HepG2 (cell line): ENCODE measurements around the gene ZFPM1. TPM values are rescaled to one million over a fixed set of nuclear protein-coding genes. Genes with fewer than 3 reads are reported as not detected.

Source experiments
- AGO1 ChIP-seq: fragments of 200-400 bp; formaldehyde crosslinking; IDR thresholded peaks from 2 replicates; pipeline ENCODE4 v1.6.1; 2017; ENCODE audit warnings: mild to moderate bottlenecking, low read depth, low read length, moderate library complexity; ENCODE audit not compliant: poor library complexity, severe bottlenecking
- CEBPB ChIP-seq: IDR thresholded peaks from 2 replicates; pipeline ENCODE4 v1.6.1; 2011; ENCODE audit warnings: low read depth, low read length, improper control_type of control experiment, borderline replicate concordance
- CENPT ChIP-seq: sonication (generic); formaldehyde crosslinking; IDR thresholded peaks from 2 replicates; pipeline ENCODE4 v1.8.0; 2022; ENCODE audit warnings: low read depth, mild to moderate bottlenecking, moderate library complexity, missing genetic modification reagents
- CENPX ChIP-seq: sonication (generic); formaldehyde crosslinking; IDR thresholded peaks from 2 replicates; pipeline ENCODE4 v1.9.0; 2021; ENCODE audit warnings: mild to moderate bottlenecking, missing genetic modification reagents, moderate library complexity
- HNRNPLL ChIP-seq: fragments of 200-400 bp; formaldehyde crosslinking; IDR thresholded peaks from 2 replicates; pipeline ENCODE4 v1.6.1; 2017; ENCODE audit warnings: mild to moderate bottlenecking, low read depth, low read length; ENCODE audit not compliant: poor library complexity, severe bottlenecking
- HNRNPUL1 ChIP-seq: fragments of 200-400 bp; formaldehyde crosslinking; IDR thresholded peaks from 2 replicates; pipeline ENCODE4 v1.6.1; 2017; ENCODE audit warnings: low read depth, mild to moderate bottlenecking, low read length, moderate library complexity
- JDP2 ChIP-seq: sonication (generic); formaldehyde crosslinking; IDR thresholded peaks from 2 replicates; pipeline ENCODE4 v1.8.1; 2022; ENCODE audit warnings: missing genetic modification reagents, borderline replicate concordance
- KDM3A ChIP-seq: IDR thresholded peaks from 2 replicates; pipeline ENCODE4 v1.6.1; 2018; ENCODE audit warnings: low read depth, missing compliant biosample characterization
- MTERF4 ChIP-seq: sonication (generic); formaldehyde crosslinking; IDR thresholded peaks from 2 replicates; pipeline ENCODE4 v1.8.0; 2023; ENCODE audit warnings: mild to moderate bottlenecking, missing genetic modification reagents
- NFATC3 ChIP-seq: sonication (generic); formaldehyde crosslinking; IDR thresholded peaks from 2 replicates; pipeline ENCODE4 v1.5.1; 2020; ENCODE audit warnings: mild to moderate bottlenecking, missing genetic modification reagents
- NR2C2 ChIP-seq: sonication (generic); formaldehyde crosslinking; IDR thresholded peaks from 2 replicates; pipeline ENCODE4 v1.4.0; 2020; ENCODE audit warnings: missing genetic modification reagents, mild to moderate bottlenecking, moderate library complexity, borderline replicate concordance
- PRDM4 ChIP-seq: sonication (generic); formaldehyde crosslinking; IDR thresholded peaks from 2 replicates; pipeline ENCODE4 v1.9.0; 2021; ENCODE audit warnings: missing genetic modification reagents, borderline replicate concordance
- SETDB1 ChIP-seq: sonication (generic); formaldehyde crosslinking; IDR thresholded peaks from 2 replicates; pipeline ENCODE4 v1.5.1; 2020; ENCODE audit warnings: missing genetic modification reagents, mild to moderate bottlenecking, borderline replicate concordance
- SKI ChIP-seq: fragments of 450-650 bp; IDR thresholded peaks from one replicate; pipeline ENCODE4 v1.6.1; 2018; ENCODE audit warnings: mild to moderate bottlenecking; ENCODE audit not compliant: partially characterized antibody
- TCF12 ChIP-seq, 2 experiments: fragments of 450-650 bp in 1 of 2; sonication (generic) in 1 of 2; formaldehyde crosslinking in 1 of 2; IDR thresholded peaks; 2 replicates each; pipeline versions ENCODE4 v1.6.1 to v1.8.0; 2017 to 2022; ENCODE audit warnings: antibody characterized with exemption in 1 of 2, mild to moderate bottlenecking in 1 of 2, missing genetic modification reagents in 1 of 2, moderate library complexity in 1 of 2
- THAP7 ChIP-seq: sonication (generic); formaldehyde crosslinking; IDR thresholded peaks from 2 replicates; pipeline ENCODE4 v1.8.1; 2023; ENCODE audit warnings: mild to moderate bottlenecking, missing genetic modification reagents
- ZBTB43 ChIP-seq: sonication (generic); formaldehyde crosslinking; conservative IDR thresholded peaks from 2 replicates; pipeline ENCODE4 v1.4.0; 2020; ENCODE audit warnings: missing genetic modification reagents
- ZC3H4 ChIP-seq: sonication (generic); formaldehyde crosslinking; IDR thresholded peaks from 2 replicates; pipeline ENCODE4 v1.4.0; 2020; ENCODE audit warnings: missing genetic modification reagents, borderline replicate concordance
- ZNF205 ChIP-seq: IDR thresholded peaks from 2 replicates; pipeline ENCODE4 v1.6.1; 2018; ENCODE audit warnings: missing biosample characterization, missing genetic modification reagents
- ZNF264 ChIP-seq: sonication (generic); formaldehyde crosslinking; IDR thresholded peaks from 2 replicates; pipeline ENCODE4 v1.4.0; 2020; ENCODE audit warnings: missing genetic modification reagents
- ZNF512 ChIP-seq: sonication (generic); formaldehyde crosslinking; IDR thresholded peaks from 2 replicates; pipeline ENCODE4 v1.4.0; 2020; ENCODE audit warnings: mild to moderate bottlenecking, missing genetic modification reagents
- polyA plus RNA-seq, 8 experiments: library from polyadenylated mRNA; depleted of rRNA in 3 of 8; stranded (reverse) in 7 of 8; unstranded in 1 of 8; fragments of >200 nt; fragmentation: Illumina TruSeq in 4 of 8; extraction: Trizol in 4 of 8; gene quantifications; 2 replicates each; pipeline versions ENCODE4 v1.2.1 to v1.2.3, GENCODE V29; 2011 to 2016; ENCODE audit warnings: low read depth in 4 of 8, missing spikeins in 1 of 8, mixed read lengths in 1 of 8; ENCODE audit not compliant: insufficient read depth in 1 of 8
- total RNA-seq, 5 experiments: library from RNA; depleted of rRNA; stranded (reverse); fragments of >200 nt; fragmentation: Illumina TruSeq; extraction: Trizol; gene quantifications; 2 replicates each; pipeline ENCODE4 v1.2.3, GENCODE V29; 2016; ENCODE audit warnings: low read depth in 1 of 5

The ZFPM1 gene
- total and polyA plus RNA-seq, 2 of the 13 experiments (the other 11 are each of a cell fraction or from before 2014, with no cell fraction given) = 1.3 to 3.8 TPM

- TF ChIP-seq THAP7 (CRISPR knock-in tag) (no peak), CENPT (CRISPR knock-in tag) (no peak), ZBTB43 (CRISPR knock-in tag) (no peak), JDP2 (CRISPR knock-in tag) (no peak), KDM3A (CRISPR knock-in tag) (peak; percentile 46; the same call in 1 of the 2 replicates), SETDB1 (no peak), ZNF264 (CRISPR knock-in tag) (no peak; the same call in none of the 2 replicates), CEBPB (no peak), ZNF512 (CRISPR knock-in tag) (0 out of 2 replicates have a peak, but pooled peaks have one; percentile 33), ZNF205 (CRISPR knock-in tag) (peak; percentile 7; the same call in 1 of the 2 replicates), NFATC3 (CRISPR knock-in tag) (peak; percentile 72; the same call in 1 of the 2 replicates), HNRNPUL1 (no peak), HNRNPLL (peak; percentile 52), NR2C2 (CRISPR knock-in tag) (peak; percentile 78), TCF12 (IDR thresholded peaks at IDR 0.05) (no peak), TCF12 (CRISPR knock-in tag; IDR thresholded peaks at IDR 0.05) (peak; percentile 91), SKI (no peak), AGO1 (peak; percentile 58), ZC3H4 (CRISPR knock-in tag) (no peak), PRDM4 (CRISPR knock-in tag) (0 out of 2 replicates have a peak, but pooled peaks have one; percentile 15), MTERF4 (no peak), CENPX (no peak)
Observed at GRCh38 chr16:88508868-88509748, 56.0 kb downstream of the ZFPM1 start (continued).
